HEK293T (cell line): ENCODE data around the gene HMX1.

Source experiments
- CTCF ChIA-PET: fragments of 350-600 bp; formaldehyde crosslinking; extraction: SDS; loops from one replicate; lab custom pipeline; 2021; ENCODE audit warnings: antibody characterized with exemption, inconsistent platforms; lab: Yijun Ruan, JAX
- POLR2A ChIA-PET: fragments of 350-600 bp; formaldehyde crosslinking; extraction: SDS; loops from one replicate; lab custom pipeline; 2020; ENCODE audit warnings: antibody characterized with exemption, inconsistent platforms; lab: Yijun Ruan, JAX
- DNase-seq: peaks from one replicate; pipeline ENCODE4 v3.0.0; 2012; ENCODE audit warnings: mixed read lengths; ENCODE audit errors: extremely low spot score
- ARNT ChIP-seq: fragments of 450-650 bp; IDR thresholded peaks from 2 replicates; pipeline ENCODE4 v1.6.1; 2017; ENCODE audit warnings: mild to moderate bottlenecking
- BHLHE40 ChIP-seq: fragments of 450-650 bp; IDR thresholded peaks from 2 replicates; pipeline ENCODE4 v1.6.1; 2016; ENCODE audit warnings: mild to moderate bottlenecking, moderate library complexity, borderline replicate concordance
- CTBP1 ChIP-seq: fragments of 450-650 bp; IDR thresholded peaks from 2 replicates; pipeline ENCODE4 v1.6.1; 2016; ENCODE audit warnings: borderline replicate concordance
- ELF4 ChIP-seq: fragments of 450-650 bp; IDR thresholded peaks from 2 replicates; pipeline ENCODE4 v1.6.1; 2017; ENCODE audit warnings: antibody characterized with exemption
- FOXA1 ChIP-seq: fragments of 450-650 bp; IDR thresholded peaks from 2 replicates; pipeline ENCODE4 v1.6.1; 2016; ENCODE audit warnings: mild to moderate bottlenecking
- FOXK2 ChIP-seq: fragments of 450-650 bp; IDR thresholded peaks from 2 replicates; pipeline ENCODE4 v1.6.1; 2016; ENCODE audit warnings: mild to moderate bottlenecking
- FOXM1 ChIP-seq: fragments of 450-650 bp; IDR thresholded peaks from 2 replicates; pipeline ENCODE4 v1.6.1; 2017; ENCODE audit warnings: mild to moderate bottlenecking, borderline replicate concordance
- HDGF ChIP-seq: fragments of 450-650 bp; IDR thresholded peaks from 2 replicates; pipeline ENCODE4 v1.6.1; 2017; ENCODE audit warnings: antibody characterized with exemption, borderline replicate concordance
- L3MBTL2 ChIP-seq: fragments of 450-650 bp; conservative IDR thresholded peaks from 2 replicates; pipeline ENCODE4 v1.6.1; 2016; ENCODE audit warnings: mild to moderate bottlenecking
- LEF1 ChIP-seq: fragments of 450-650 bp; IDR thresholded peaks from 2 replicates; pipeline ENCODE4 v1.6.1; 2017; ENCODE audit warnings: mild to moderate bottlenecking, borderline replicate concordance
- NFRKB ChIP-seq: fragments of 450-650 bp; IDR thresholded peaks from 2 replicates; pipeline ENCODE4 v1.6.1; 2016; ENCODE audit warnings: mild to moderate bottlenecking, moderate library complexity
- PKNOX1 ChIP-seq: fragments of 450-650 bp; IDR thresholded peaks from 2 replicates; pipeline ENCODE4 v1.6.1; 2016
- SP1 ChIP-seq: fragments of 450-650 bp; IDR thresholded peaks from 2 replicates; pipeline ENCODE4 v1.6.1; 2017
- SUZ12 ChIP-seq: fragments of 450-650 bp; IDR thresholded peaks from 2 replicates; pipeline ENCODE4 v1.6.1; 2016; ENCODE audit warnings: mild to moderate bottlenecking
- TARDBP ChIP-seq: fragments of 450-650 bp; IDR thresholded peaks from 2 replicates; pipeline ENCODE4 v1.6.1; 2016
- ZNF384 ChIP-seq: fragments of 450-650 bp; IDR thresholded peaks from 2 replicates; pipeline ENCODE4 v1.6.1; 2016

The HMX1 gene

GRCh38 chr4:8867624-8868320 is 3.9 kb downstream of the HMX1 start:
- ChIA-PET POLR2A (no interaction called here), CTCF (no interaction called here)
- DNase-seq: no peak
- TF ChIP-seq FOXK2 (no peak), ARNT (no peak), TARDBP (no peak), SUZ12 (no peak), CTBP1 (no peak), FOXM1 (no peak), SP1 (no peak), ZNF384 (no peak), ELF4 (no peak), PKNOX1 (no peak), HDGF (no peak), LEF1 (no peak), FOXA1 (no peak), L3MBTL2 (no peak), BHLHE40 (no peak), NFRKB (no peak)

- POLR2A ChIA-PET: no interaction called here
- DNase-seq: no peak
- TF ChIP-seq SP1 (no peak), ZNF384 (no peak), HDGF (no peak), SUZ12 (no peak)
- CTCF ChIA-PET: no interaction called here
Observed at GRCh38 chr4:8866828-8867623, 4.6 kb downstream of the HMX1 start.

- POLR2A ChIA-PET: no interaction called here
- TF ChIP-seq HDGF (no peak), BHLHE40 (no peak), FOXK2 (no peak)
- CTCF ChIA-PET: no interaction called here
Observed at GRCh38 chr4:8866421-8866820, 5.2 kb downstream of the HMX1 start.

GRCh38 chr4:8865681-8866310 is 5.8 kb downstream of the HMX1 start:
- TF ChIP-seq ZNF384: no peak
- TF ChIP-seq LEF1: no peak
- TF ChIP-seq BHLHE40: no peak
- TF ChIP-seq FOXA1: no peak
- TF ChIP-seq ELF4: no peak
- no peak for TF ChIP-seq SUZ12
- ChIA-PET CTCF (interaction anchor here (0.5 kb wide), 1 partner anchor 194 kb away, joined by 3 read pairs; no protein-coding TSS in a partner anchor), POLR2A (no interaction called here)
- DNase-seq: no peak

More at GRCh38 chr4:8866421-8866820, 5.2 kb downstream of the HMX1 start:
- DNase-seq: no peak

- TF ChIP-seq FOXA1: no peak
- no peak for TF ChIP-seq ARNT
- TF ChIP-seq NFRKB: no peak
- TF ChIP-seq ZNF384: no peak
- no peak for TF ChIP-seq HDGF
- TF ChIP-seq BHLHE40: no peak
- no peak for TF ChIP-seq SUZ12
- no peak for TF ChIP-seq LEF1
- TF ChIP-seq FOXM1: no peak
- TF ChIP-seq CTBP1: no peak
- TF ChIP-seq FOXK2: no peak
- no peak for TF ChIP-seq SP1
- TF ChIP-seq ELF4: no peak
- TF ChIP-seq PKNOX1: no peak
- no peak for TF ChIP-seq L3MBTL2
- TF ChIP-seq TARDBP: no peak
- ChIA-PET CTCF (interaction anchor here (0.5 kb wide), 1 partner anchor 193 kb away, joined by 3 read pairs; no protein-coding TSS in a partner anchor), POLR2A (no interaction called here)
- DNase-seq: no peak
Observed at GRCh38 chr4:8864912-8865680, 6.5 kb downstream of the HMX1 start.
